H1 (cell line): ENCODE results near the gene SPOCD1. TPM values are rescaled to one million over a fixed set of nuclear protein-coding genes. Genes with fewer than 3 reads are reported as not detected.

Experiments
- ASH2L ChIP-seq: fragments of 200-600, 300-600 bp; sonication (generic); IDR thresholded peaks from one replicate; pipeline ENCODE4 v1.7.1; 2017; ENCODE audit warnings: low read length
- CTBP2 ChIP-seq: IDR thresholded peaks from 2 replicates; pipeline ENCODE4 v1.7.0; 2011; ENCODE audit warnings: borderline replicate concordance, mild to moderate bottlenecking, moderate library complexity, mixed read lengths, low read length; ENCODE audit not compliant: insufficient read depth, insufficient read length
- E2F6 ChIP-seq: IDR thresholded peaks from 2 replicates; pipeline ENCODE4 v1.6.1; 2012; ENCODE audit warnings: inconsistent platforms
- EGR1 ChIP-seq: IDR thresholded peaks from 2 replicates; pipeline ENCODE4 v1.6.1; 2011; ENCODE audit warnings: low read depth, low read length, borderline replicate concordance
- EP300 ChIP-seq, 2 experiments: IDR thresholded peaks; 1 replicate in 1 of 2; 2 replicates in 1 of 2; pipeline ENCODE4 v1.6.1; 2011 to 2012; ENCODE audit warnings: low read depth in 2 of 2, low read length in 2 of 2, mild to moderate bottlenecking in 2 of 2, borderline replicate concordance in 1 of 2, inconsistent platforms in 1 of 2, moderate library complexity in 1 of 2
- HDAC2 ChIP-seq, 2 experiments: fragments of 300-600 bp in 1 of 2; sonication (generic) in 1 of 2; IDR thresholded peaks; 2 replicates each; pipeline ENCODE4 v1.6.1; 2011 to 2012; ENCODE audit warnings: low read depth in 2 of 2, low read length in 2 of 2, mild to moderate bottlenecking in 2 of 2, moderate library complexity in 2 of 2, borderline replicate concordance in 1 of 2, inconsistent platforms in 1 of 2
- HDAC6 ChIP-seq: IDR thresholded peaks from one replicate; pipeline ENCODE4 v1.7.1; 2012; ENCODE audit warnings: low read depth, mild to moderate bottlenecking, inconsistent platforms, low read length, moderate library complexity
- KDM4A ChIP-seq: IDR thresholded peaks from one replicate; pipeline ENCODE4 v1.7.1; 2012; ENCODE audit warnings: low read depth, mild to moderate bottlenecking, moderate library complexity, low read length, inconsistent platforms; ENCODE audit not compliant: severe bottlenecking
- POU5F1 ChIP-seq: IDR thresholded peaks from 2 replicates; pipeline ENCODE4 v1.6.1; 2011; ENCODE audit warnings: low read depth, mild to moderate bottlenecking, low read length, moderate library complexity
- RAD21 ChIP-seq, 2 experiments: IDR thresholded peaks in 1 of 2; conservative IDR thresholded peaks in 1 of 2; 2 replicates each; pipeline ENCODE4 v1.6.1; 2011; ENCODE audit warnings: low read depth in 2 of 2, low read length in 2 of 2, improper control_type of control experiment in 1 of 2, inconsistent platforms in 1 of 2, mild to moderate bottlenecking in 1 of 2, moderate library complexity in 1 of 2
- RBBP5 ChIP-seq: IDR thresholded peaks from 2 replicates; pipeline ENCODE4 v1.7.1; 2012; ENCODE audit warnings: low read depth, mild to moderate bottlenecking, inconsistent platforms, low read length, moderate library complexity, borderline replicate concordance
- SIN3A ChIP-seq, 2 experiments: IDR thresholded peaks in 1 of 2; conservative IDR thresholded peaks in 1 of 2; 2 replicates each; pipeline ENCODE4 v1.6.1; 2011 to 2012; ENCODE audit warnings: low read length in 2 of 2, improper control_type of control experiment in 1 of 2, low read depth in 1 of 2, mild to moderate bottlenecking in 1 of 2
- SP1 ChIP-seq: IDR thresholded peaks from 2 replicates; pipeline ENCODE4 v1.6.1; 2011; ENCODE audit warnings: low read depth, low read length
- SRF ChIP-seq: IDR thresholded peaks from 2 replicates; pipeline ENCODE4 v1.6.1; 2011; ENCODE audit warnings: mild to moderate bottlenecking, low read depth, low read length, moderate library complexity
- SUZ12 ChIP-seq: fragments of 200-600 bp; sonication (generic); IDR thresholded peaks from 2 replicates; pipeline ENCODE4 v1.6.1; 2012; ENCODE audit warnings: mild to moderate bottlenecking, inconsistent platforms, low read length, moderate library complexity, mixed read lengths
- TAF1 ChIP-seq: IDR thresholded peaks from 2 replicates; pipeline ENCODE4 v1.6.1; 2011; ENCODE audit warnings: mild to moderate bottlenecking, low read depth, low read length
- TBP ChIP-seq: IDR thresholded peaks from 2 replicates; pipeline ENCODE4 v1.6.1; 2011; ENCODE audit warnings: low read depth, low read length, improper control_type of control experiment
- TCF12 ChIP-seq: IDR thresholded peaks from 2 replicates; pipeline ENCODE4 v1.6.1; 2011; ENCODE audit warnings: low read depth, mild to moderate bottlenecking, low read length
- ZNF274 ChIP-seq: IDR thresholded peaks from 2 replicates; pipeline ENCODE4 v1.7.0; 2012; ENCODE audit warnings: low read length, borderline replicate concordance; ENCODE audit errors: extremely low read depth
- polyA plus RNA-seq, 7 experiments: library from polyadenylated mRNA; depleted of rRNA in 3 of 7; stranded (reverse) in 5 of 7; unstranded in 2 of 7; fragments of >200 nt in 5 of 7; fragments of 200-250 nt in 2 of 7; gene quantifications; 1 replicate in 5 of 7; 2 replicates in 1 of 7; 4 replicates in 1 of 7; pipeline versions ENCODE4 v1.2.1 to v1.2.3, GENCODE V29; 2011 to 2013; ENCODE audit warnings: missing spikeins in 2 of 7, mixed read lengths in 2 of 7
- total RNA-seq: library from RNA; stranded (reverse); fragmentation: NEBNext Ultra II Directional; extraction: Animal tissue kit (Norgen Biotek cat#: 25700); gene quantifications from 2 replicates; pipeline ENCODE4 v1.2.1, GENCODE V29; 2021
- TF ChIP-seq, protein P1 (sequence below): IDR thresholded peaks from 2 replicates; pipeline ENCODE4 v1.6.1; 2012; ENCODE audit warnings: inconsistent platforms

Gene SPOCD1
- total and polyA plus RNA-seq, 2 of the 8 experiments (the other 6 are each of a cell fraction or from before 2014, with no cell fraction given) = 1.8 to 2.9 TPM

DNA sequence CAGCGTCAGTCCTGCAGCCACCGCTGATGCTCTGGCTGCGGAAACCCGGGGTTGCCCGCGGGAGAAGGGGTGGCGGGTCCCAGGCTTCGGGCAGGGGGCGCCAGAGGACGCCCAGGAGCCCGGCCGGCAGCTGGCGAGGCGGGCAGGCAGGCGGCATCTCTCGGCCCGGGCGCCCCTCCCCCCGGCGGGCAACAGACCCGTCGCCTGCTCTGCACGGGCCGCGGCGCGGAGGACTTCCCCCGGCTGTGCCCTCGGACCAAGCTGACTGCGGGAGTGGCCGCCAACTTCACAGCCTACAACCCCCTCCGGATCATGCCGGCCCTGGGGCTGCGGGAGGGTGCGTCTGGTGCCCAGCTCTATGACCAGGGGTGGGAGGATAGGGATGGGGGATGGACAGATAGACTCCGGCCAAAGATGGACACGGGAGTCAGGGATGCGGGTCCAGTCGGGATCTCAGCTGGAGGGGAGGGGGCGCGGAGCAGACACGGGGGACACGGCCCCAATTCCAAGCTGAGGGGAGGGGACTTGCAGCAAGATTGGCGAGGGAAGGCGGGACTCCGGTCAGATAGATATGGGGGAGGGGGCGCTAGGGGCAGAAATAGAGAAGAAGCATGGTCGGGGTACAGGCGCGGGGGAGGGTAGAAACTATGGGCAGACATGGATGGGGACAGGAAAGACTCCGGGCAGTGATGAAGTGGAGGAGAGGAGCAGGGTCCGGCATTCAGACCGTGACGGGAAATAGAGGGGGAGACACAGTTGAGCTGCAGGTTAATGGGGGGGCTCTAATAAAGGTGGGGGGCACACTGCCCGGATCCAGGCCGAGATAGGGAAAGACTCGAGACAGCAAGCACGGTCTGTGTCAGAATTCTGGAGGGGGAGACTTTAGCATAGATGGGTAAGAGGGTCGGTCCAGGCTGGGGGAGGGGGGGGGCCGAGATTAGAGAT is 52.8 kb downstream of the SPOCD1 start (continued):
- TF ChIP-seq HDAC2 (IDR thresholded peaks at IDR 0.05; ENCODE audit: borderline replicate concordance in 1 of 2, low read depth in 2 of 2, low read length in 2 of 2) (0 out of 4 replicates have a peak, but pooled peaks of 1 of the 2 experiments have one; percentile 52), EGR1 (0 out of 2 replicates have a peak, but pooled peaks have one; percentile 33), HDAC6 (no peak), POU5F1 (no peak), RAD21 (IDR thresholded peaks at IDR 0.05 in 1 of 2, conservative IDR thresholded peaks at IDR 0.05 in 1 of 2; ENCODE audit: low read depth in 2 of 2, low read length in 2 of 2) (peak; percentile 55 to 81), EP300 (IDR thresholded peaks at IDR 0.05; ENCODE audit: borderline replicate concordance in 1 of 2, low read depth in 2 of 2, low read length in 2 of 2) (peak in 1 of 2 experiments; percentile 77; a peak in 1 of 3 replicates), TAF1 (0 out of 2 replicates have a peak, but pooled peaks have one; percentile 29), E2F6 (0 out of 2 replicates have a peak, but pooled peaks have one; percentile 15), ASH2L (peak; percentile 32), RBBP5 (peak; percentile 37; the same call in 1 of the 2 replicates), SRF (no peak), SUZ12 (peak; percentile 44; the same call in 1 of the 2 replicates), CTBP2 (peak; percentile 81), ZNF274 (no peak), TBP (no peak), KDM4A (peak; percentile 42), TCF12 (0 out of 2 replicates have a peak, but pooled peaks have one; percentile 70), SIN3A (conservative IDR thresholded peaks at IDR 0.05 in 1 of 2, IDR thresholded peaks at IDR 0.05 in 1 of 2; ENCODE audit: low read depth in 1 of 2, low read length in 2 of 2) (peak; percentile 70 to 73; a peak in 3 of 4 replicates), SP1 (0 out of 2 replicates have a peak, but pooled peaks have one; percentile 33)
- TF ChIP-seq, protein P1, sequence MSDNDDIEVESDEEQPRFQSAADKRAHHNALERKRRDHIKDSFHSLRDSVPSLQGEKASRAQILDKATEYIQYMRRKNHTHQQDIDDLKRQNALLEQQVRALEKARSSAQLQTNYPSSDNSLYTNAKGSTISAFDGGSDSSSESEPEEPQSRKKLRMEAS = peak; percentile 47; the same call in 1 of the 2 replicates
